ENCODE results near the gene PRKAR1A. TPM values are rescaled to one million over a fixed set of nuclear protein-coding genes. Genes with fewer than 3 reads are reported as not detected.

PRKAR1A gene
- total RNA-seq, 4 donors from 2014 or later: 388 to 501 (median 431) TPM

DNA sequence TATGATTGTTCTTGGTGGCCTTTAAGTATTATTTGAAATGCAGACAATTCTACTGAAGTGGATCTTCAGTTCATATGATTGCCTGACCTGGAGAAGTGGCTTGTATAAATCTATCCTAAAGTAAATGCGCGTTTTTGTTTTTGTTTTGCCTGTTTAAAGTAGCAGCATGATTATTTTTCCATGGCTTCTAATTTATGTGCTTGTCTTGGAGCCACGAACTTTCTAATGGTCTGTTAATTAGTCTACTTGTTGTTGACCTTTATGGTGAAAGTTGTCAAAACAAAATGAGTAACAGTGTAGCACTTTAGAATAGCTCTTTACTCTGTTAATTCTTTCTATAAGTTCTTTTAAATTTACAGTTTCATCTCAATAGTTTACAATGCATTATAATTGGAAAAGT, 1.7 kb downstream of the PRKAR1A start:
- TF ChIP-seq, protein P1, sequence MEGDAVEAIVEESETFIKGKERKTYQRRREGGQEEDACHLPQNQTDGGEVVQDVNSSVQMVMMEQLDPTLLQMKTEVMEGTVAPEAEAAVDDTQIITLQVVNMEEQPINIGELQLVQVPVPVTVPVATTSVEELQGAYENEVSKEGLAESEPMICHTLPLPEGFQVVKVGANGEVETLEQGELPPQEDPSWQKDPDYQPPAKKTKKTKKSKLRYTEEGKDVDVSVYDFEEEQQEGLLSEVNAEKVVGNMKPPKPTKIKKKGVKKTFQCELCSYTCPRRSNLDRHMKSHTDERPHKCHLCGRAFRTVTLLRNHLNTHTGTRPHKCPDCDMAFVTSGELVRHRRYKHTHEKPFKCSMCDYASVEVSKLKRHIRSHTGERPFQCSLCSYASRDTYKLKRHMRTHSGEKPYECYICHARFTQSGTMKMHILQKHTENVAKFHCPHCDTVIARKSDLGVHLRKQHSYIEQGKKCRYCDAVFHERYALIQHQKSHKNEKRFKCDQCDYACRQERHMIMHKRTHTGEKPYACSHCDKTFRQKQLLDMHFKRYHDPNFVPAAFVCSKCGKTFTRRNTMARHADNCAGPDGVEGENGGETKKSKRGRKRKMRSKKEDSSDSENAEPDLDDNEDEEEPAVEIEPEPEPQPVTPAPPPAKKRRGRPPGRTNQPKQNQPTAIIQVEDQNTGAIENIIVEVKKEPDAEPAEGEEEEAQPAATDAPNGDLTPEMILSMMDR (IDR thresholded peaks at IDR 0.05; ENCODE audit: low read depth): no peak

DNA sequence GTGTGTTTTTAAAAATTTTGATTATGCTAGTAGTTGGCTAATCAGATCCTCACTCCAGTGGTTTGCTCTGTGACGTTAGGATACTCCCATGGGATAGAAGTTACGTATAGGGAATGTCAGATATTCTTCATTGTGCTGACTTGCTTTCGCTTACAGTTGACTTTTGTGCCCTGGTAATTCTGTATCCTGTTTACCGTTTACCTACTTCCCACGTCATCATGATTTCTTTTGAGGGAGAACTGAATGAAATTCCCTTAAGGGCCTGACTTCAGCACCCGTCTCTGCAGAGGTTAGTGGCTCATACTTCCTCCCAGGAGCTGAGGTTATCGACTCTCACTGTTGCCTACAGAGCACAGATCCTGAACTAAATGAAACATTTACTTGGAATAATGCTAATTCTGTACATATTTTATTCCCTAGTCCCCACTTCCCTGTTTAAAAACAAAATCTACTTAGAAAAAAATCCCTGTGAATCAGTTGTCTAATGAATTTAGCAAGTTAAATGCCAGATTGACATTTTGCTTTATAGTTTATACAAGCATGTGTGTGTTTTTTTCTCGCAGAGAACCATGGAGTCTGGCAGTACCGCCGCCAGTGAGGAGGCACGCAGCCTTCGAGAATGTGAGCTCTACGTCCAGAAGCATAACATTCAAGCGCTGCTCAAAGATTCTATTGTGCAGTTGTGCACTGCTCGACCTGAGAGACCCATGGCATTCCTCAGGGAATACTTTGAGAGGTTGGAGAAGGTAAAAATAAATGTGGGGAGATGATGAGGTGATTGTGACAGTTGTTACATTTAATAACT, 2.8 kb downstream of the PRKAR1A start:
- TF ChIP-seq, protein P1 (IDR thresholded peaks at IDR 0.05; ENCODE audit: low read depth): no peak

DNA sequence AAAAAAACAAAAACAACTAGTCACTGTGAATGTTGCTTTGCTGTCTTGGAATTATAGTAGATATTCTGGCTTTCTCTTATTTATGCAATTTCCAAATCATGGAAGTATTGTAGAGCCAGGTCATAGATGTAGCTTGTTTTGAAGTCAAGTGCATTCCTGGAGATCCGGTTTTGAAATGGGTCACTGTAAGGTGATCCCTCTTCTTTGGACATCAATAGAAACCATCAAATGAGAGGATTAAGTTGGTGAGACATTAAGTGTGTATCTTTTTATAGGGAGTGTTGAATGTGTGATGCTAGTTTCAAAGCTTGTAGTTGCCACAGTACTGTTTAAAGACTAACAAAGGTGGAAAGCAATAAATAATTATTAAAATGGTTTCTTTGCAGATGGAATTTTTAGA, 4.5 kb downstream of the PRKAR1A start:
- TF ChIP-seq, protein P1 (IDR thresholded peaks at IDR 0.05; ENCODE audit: low read depth): no peak

DNA sequence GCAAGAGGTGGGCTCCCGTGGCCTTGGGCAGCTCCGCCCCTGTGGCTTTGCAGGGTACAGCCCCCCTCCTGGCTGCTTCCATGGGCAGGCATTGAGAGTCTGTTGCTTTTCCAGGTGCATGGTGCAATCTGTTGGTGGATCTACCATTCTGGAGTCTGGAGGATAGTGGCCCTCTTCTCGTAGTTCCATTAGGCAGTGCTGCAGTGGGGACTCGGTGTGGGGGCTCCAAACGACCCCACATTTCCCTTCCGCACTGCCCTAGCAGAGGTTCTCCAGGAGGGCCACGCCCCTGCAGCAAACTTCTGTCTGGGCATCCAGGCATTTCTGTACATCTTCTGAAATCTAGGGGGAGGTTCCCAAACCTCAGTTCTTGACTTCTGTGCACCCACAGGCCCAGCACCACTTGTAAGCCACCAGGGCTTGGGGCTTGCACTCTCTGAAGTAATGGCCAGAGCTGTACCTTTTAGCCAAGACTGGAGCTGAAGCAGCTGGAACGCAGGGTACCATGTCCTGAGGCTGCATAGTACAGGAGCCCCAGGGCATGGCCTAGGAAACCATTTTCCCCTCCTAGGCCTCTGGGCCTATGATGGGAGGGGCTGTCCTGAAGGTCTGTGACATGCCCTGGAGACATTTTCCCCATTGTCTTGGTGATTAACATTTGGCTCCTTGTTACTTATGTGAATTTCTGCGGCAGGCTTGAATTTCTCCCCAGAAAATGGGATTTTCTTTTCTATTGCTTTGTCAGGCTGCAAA, 6.0 kb downstream of the PRKAR1A start:
- TF ChIP-seq, protein P1 (IDR thresholded peaks at IDR 0.05; ENCODE audit: low read depth): no peak

DNA sequence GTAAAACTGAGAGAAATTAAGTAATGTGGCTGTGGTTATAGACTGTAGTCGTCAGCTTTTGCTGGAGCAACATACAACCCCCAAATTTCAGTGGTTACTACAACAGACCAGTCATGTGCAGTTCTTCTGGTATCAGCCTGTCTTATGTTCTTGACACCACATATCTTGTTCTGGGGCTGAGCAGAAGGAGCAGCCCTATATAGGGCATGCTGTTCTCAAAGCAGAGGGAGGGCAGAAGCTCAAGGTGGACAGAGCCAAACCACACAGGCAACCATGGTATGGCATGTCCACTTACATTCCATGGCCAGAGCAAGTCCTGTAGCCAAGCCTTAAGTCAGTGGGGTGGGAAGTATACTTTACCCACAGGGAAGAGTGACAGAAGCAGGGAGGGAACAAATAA, 7.7 kb downstream of the PRKAR1A start:
- TF ChIP-seq, protein P1 (IDR thresholded peaks at IDR 0.05; ENCODE audit: low read depth): no peak

DNA sequence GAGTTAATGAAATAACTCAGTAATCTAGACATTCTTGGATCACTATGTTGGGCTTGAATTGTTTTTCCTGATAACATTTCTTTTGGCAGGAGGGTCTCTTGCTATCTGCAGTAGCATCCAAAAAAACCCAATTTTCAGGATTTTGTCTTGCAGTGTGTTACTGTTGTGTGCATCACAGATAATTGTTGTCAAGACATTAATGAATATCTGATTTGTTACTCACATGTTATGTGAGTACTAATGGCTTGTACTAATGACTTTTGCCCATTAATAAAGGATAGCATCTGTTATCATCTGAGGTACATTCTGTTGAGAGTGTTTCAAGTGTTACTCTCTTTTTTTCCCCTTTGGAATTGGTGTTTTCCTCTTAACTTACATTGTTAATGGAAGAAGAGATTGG, 10.0 kb downstream of the PRKAR1A start:
- TF ChIP-seq, protein P1 (IDR thresholded peaks at IDR 0.05; ENCODE audit: low read depth): no peak

DNA sequence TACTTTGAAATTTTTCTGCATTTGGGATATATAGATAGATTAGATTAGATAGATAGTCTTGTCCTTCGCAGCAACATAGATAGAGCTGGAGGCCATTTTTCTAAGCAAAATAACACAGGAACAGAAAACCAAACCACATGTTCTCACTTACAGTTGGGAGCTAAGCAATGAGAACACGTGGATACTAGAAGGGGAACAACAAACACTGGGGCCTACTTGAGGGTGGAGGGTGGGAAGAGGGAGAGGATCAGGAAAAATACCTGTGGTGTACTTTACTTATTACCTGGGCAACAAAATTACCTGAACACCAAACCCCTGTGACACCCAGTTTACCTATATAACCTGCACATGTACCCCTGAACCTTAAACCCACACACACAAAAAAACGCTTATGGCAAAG, 14.3 kb downstream of the PRKAR1A start:
- TF ChIP-seq, protein P1 (IDR thresholded peaks at IDR 0.05; ENCODE audit: low read depth): no peak

Measured in subcutaneous adipose tissue (tissue), 4 donors.